Occipital lobe (tissue), 2 donors: ENCODE results near the gene SLC7A5. TPM values are rescaled to one million over a fixed set of nuclear protein-coding genes. Genes with fewer than 3 reads are reported as not detected.
"Not testable (repeated sequence)": the region's sequence is repeated elsewhere in the genome, so short reads cannot be mapped to it uniquely, and the experiment has no call there.

Source experiments
- DNase-seq: peaks from one replicate; lab custom pipeline; 2025; lab: John Stamatoyannopoulos, UW
- total RNA-seq: library from RNA; depleted of rRNA; stranded (reverse); fragments of >200 nt; gene quantifications from one replicate; pipeline ENCODE4 v1.2.3, GENCODE V29; 2014

SLC7A5 gene
- 16.5 TPM for total RNA-seq

- peak; percentile 60 for DNase-seq
Observed at GRCh38 chr16:87869061-87869878, at the start of gene SLC7A5. Gene SLC7A5, minus strand, starts transcription at chr16:87869507. Its CDS starts 85 bp downstream, at chr16:87869422.

- DNase-seq: no peak
Observed at GRCh38 chr16:87918338-87918737, 49.0 kb upstream of the SLC7A5 start.

GRCh38 chr16:87917503-87917902, 48.2 kb upstream of the SLC7A5 start:
- DNase-seq: no peak

DNA sequence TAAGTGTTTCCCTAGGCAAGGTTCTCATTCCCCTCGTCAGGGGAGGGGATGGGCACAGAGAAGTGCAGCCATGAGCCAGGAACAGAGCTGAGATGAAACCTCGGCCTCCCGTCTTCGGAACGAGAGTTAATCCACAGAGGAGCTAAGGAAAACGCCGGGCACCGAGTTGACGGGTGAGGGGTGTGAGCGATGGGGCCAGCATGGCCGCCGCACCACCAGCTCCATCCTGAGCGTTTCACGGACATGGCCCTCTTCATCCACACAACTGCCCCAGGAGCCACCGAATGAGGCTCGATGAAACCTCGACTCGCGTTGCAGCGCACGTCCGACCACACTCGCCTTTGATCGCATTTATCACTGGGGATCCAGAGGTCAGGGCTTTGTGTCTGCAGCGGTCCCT, 45.5 kb upstream of the SLC7A5 start:
- DNase-seq: no peak

DNA sequence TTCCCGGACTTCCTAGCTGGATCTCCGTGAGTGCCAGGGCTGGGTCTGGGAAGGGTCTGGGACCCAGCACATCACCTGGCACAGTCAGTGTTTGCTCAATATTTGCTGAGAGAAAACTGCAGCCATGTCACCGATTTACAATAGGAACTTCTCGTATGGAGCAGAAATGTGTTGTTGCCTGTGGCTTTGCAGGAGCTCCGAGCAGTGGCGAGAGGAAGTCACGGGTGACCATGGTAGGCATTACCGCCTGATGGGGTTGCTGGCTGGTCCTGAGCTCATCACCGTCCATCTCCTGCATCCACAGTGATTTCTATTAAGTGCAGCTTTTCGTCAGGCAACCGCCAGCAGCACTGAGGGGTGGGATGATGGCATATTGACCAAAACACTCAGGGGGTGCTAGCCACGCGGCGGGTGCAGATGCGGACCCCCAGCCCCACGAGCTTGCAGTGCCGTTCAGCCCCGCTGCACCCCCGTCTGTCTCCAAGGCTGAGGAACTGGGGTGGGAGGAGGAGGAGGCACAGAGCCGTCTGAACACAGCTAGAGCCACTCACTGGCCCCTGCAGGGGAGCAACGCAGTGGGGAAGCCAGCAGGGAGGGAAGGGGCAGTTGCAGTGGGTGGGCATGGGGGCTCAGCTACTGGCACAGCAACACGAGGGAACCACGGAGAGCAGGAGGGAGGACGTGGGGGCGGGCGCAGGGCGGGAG, 44.9 kb upstream of the SLC7A5 start:
- DNase-seq: not testable (repeated sequence)

- not testable (repeated sequence) for DNase-seq
Observed at GRCh38 chr16:87912691-87913090, 43.4 kb upstream of the SLC7A5 start.

GRCh38 chr16:87911106-87911763, 41.9 kb upstream of the SLC7A5 start:
- not testable (repeated sequence) for DNase-seq

DNA sequence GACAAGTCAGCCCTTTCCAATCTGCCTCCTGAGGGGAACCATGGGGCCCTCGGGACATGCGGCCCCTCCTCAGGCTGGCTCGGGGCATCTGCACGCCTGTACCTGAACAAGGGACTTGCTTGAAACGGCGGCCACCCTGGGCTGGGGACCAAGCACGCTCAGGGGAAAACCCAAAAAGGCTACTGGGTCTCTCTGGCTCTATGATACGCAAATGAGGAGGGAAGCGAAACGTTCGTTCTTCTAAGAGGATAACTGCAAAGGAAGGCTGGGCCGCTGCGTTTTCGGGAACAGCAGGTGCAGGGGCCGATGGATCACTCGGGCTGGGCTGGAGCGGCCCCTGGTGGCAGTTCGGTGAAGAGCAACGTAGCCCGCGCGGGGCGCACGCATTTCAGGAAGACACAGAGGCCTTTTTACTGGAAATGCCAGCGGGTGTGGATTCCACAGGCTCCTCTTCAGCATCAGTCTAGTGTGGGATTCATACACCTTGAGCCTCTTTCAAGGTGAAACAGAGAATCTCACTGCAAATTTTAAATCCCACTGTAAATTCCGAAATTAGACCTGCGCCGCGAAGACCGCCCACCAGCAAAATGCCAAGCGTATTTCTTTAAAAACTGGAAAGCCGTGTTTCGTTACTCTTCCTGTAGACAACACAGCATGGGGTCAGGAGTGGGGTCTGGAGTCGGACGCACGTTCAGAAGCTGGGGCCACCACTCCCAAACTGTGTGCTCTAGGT, 40.1 kb upstream of the SLC7A5 start:
- DNase-seq: peak; percentile 67

DNA sequence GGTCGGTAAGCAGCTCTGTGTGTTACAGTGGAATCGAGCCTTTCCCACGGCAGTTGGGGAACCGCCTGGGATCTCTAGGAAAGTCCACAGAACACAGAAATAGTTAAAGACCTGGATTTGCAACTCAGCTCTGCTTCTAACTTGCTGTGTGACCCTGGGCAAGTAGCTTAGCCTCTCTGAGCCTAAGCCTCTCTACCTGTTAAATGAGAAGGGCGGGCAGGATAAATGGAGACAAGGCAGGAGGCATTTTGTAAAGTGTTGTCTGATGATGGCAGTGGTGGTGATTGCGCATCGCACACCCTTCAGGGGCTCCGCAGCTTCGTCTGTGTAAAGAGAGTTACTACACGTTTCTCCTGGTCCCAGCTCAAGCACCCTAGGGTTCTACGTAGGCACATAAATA, 38.8 kb upstream of the SLC7A5 start:
- not testable (repeated sequence) for DNase-seq

GRCh38 chr16:87905521-87905920, 36.2 kb upstream of the SLC7A5 start:
- not testable (repeated sequence) for DNase-seq

DNA sequence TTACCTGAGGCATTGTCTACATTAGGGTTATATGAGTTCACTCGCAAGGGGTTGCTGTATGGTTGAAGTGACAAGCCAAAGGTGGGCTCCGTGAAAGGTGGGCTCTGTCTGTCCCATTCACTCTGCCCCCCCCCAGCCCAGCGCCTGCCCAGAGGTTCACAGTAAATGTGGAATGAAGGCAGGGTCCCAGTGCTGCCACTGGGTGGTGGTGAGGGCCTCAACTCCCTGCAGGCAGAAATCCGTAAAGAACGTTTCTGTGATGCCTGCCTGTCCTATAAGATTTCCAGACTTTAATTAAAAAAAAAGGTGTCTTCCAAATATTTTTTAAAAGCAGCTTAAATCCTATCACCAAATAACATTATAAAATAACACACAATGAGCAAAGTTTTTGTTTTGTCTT, 35.7 kb upstream of the SLC7A5 start:
- not testable (repeated sequence) for DNase-seq

DNA sequence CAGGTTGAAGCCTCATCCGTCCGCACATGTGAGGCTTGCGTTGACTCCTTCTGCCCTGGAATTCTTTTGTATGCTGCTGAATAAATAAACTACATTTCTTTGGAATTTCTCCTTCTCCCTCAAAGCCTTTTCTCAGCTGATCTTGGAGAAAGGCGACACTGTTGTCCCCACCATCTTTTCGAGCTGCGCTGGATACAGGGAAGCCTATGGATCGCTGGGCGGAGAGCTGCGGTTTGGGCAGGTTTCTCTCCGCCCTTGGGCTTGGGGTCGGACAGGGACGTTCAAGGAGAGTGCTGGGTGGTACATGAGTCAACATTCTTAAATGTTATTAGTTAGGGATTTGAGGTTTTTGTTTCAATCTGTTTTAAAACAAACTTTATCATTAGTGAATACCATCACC, 31.2 kb upstream of the SLC7A5 start:
- not testable (repeated sequence) for DNase-seq

DNA sequence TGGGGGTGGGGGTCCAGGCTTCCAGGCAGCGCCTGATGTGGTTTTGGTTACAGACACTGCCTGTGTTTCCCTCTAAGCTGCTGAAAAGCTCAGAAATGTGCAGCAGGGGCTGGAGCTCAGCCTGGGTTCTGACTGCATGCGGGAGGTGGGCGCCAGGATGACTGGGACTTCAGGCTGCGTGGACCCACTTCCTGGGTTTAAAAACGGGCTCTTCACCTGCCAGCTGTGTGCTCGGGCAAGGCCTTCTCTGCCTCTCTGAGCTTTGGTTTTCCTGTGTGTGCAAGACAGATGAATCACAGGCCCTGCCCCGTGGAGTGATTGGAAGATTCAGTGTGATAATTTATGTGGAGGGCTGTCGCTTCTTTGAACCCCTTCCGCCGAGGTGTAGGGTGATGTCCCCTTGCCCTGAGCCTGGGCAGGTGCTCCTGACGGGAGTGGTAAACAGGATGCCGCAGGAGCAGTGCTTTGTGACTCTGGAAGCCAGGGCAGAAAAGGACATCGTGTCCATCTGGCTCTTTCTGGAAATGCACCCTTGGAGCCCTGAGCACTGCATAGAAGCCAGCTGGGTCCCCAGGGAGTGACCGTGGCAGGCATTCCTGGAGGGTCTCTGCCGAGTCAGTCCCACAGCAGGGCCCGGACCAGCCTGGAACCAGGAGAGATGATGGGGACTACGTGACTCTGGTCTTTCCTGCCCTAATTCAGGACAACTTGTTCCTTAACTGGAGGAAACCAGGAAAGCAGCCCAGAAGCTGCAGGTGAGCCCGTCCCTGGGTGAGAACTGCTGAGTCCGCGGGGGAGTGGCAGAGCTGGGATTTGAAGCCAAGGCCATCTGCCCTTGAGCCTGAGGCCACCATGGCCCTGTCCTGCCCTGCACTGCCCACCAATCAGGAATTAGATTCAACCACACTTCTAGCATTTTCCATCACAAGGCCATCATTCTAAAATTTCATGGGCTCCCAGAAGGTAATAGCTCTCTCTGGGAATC, 28.5 kb upstream of the SLC7A5 start:
- no peak for DNase-seq

DNA sequence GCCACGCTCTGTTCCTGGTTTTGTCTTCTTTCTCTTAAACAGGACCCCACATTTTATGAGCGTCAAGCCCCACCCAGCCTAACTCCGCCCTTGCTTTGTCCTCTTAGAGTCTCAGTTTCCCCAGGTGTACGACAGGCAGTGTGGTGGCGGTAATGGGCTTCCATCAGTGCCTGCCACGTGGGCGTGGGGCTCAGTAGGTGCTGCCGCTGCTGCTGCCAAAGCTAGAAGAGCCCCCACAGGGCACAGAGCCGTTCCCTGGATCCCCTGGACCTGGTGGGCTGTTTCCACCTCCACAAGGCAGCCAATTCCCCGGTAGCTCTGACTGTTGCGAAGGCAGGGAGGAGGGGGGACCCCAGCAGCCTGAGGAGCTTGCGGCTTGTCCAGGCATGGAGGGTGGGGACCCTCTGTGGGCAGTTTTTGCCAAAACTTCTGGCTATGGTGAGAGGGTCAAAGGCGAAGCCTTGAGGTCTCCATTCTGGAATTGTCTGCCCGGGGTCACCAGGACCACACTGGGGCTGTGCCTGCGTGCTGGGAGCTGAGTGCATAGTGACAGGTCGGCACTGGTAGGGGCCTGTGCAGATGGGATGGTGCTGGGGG, 27.7 kb upstream of the SLC7A5 start:
- not testable (repeated sequence) for DNase-seq

- not testable (repeated sequence) for DNase-seq
Observed at GRCh38 chr16:87896176-87896890, 27.0 kb upstream of the SLC7A5 start.

- peak; percentile 55 for DNase-seq
Observed at GRCh38 chr16:87895641-87896141, 26.4 kb upstream of the SLC7A5 start.

DNA sequence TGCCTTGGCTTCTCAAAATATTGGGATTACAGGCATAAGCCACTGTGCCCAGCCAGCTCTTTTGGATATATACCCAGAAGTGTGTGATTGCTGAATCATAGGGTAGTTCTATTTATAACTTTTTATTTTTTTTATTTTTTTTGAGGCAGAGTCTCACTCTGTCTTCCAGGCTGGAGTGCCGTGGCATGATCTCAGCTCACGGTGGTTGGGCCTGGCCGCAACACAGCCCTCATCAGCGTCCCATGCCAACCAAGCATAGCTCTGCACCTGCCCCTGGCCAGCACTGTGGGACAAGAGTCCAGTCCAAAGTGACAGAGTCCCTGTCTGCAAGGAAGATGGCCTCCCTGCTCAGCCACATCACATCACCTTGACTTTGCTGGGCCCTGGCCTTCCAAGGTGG, 24.7 kb upstream of the SLC7A5 start:
- not testable (repeated sequence) for DNase-seq

GRCh38 chr16:87891764-87892163, 22.5 kb upstream of the SLC7A5 start:
- DNase-seq: no peak

DNA sequence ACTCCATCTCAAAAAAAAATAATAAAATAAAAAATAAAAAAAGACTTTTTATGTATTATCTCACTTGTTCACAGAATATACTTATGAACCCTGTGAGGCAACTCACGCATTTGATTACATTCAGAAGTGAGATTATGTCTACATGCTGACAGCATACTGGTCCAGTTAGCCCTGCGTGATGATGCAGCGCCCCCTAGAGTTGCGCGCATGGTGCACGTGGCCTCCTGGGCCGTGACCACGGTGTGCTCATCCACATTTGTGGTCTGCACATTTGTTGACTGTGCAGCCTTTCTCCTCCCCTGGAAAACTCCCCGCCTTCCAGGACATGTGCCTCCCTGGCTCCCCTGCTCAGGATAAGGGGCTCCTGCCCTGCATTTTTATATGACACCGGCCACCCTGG, 20.5 kb upstream of the SLC7A5 start:
- DNase-seq: not testable (repeated sequence)
